SU-DHL-6 (cell line): ENCODE results near the gene WARS2.

ENCODE experiments used
- H2AFZ ChIP-seq: fragments of 200-600 bp; sonication (generic); 2 replicates; pipeline ENCODE4 v1.6.1; 2014; ENCODE audit warnings: low read depth, mild to moderate bottlenecking, moderate library complexity, mixed read lengths, antibody characterized with exemption, low read length; ENCODE audit not compliant: severe bottlenecking
- H3F3A ChIP-seq: fragments of 200-600 bp; shearing (Covaris generic); 2 replicates; pipeline ENCODE4 v1.6.0; 2016; ENCODE audit warnings: antibody characterized with exemption, mild to moderate bottlenecking; ENCODE audit not compliant: insufficient read depth
- H3K27ac ChIP-seq: fragments of 200-600 bp; sonication (generic); 2 replicates; pipeline ENCODE4 v1.5.1; 2016; ENCODE audit warnings: low read depth, mild to moderate bottlenecking, low read length, moderate library complexity, mixed read lengths
- H3K27me3 ChIP-seq: fragments of 200-600 bp; sonication (generic), shearing (Covaris generic); 2 replicates; pipeline ENCODE4 v1.6.0; 2014; ENCODE audit warnings: mild to moderate bottlenecking, low read length
- H3K36me3 ChIP-seq: fragments of 200-600 bp; sonication (generic); 2 replicates; pipeline ENCODE4 v1.6.1; 2014; ENCODE audit warnings: mild to moderate bottlenecking, low read length, mixed read lengths
- H3K4me2 ChIP-seq: fragments of 300-600, 200-600 bp; shearing (Covaris generic), sonication (generic); 2 replicates; pipeline ENCODE4 v1.6.0; 2014; ENCODE audit warnings: low read length, low read depth, mild to moderate bottlenecking; ENCODE audit not compliant: poor library complexity, severe bottlenecking
- H3K4me3 ChIP-seq: fragments of 200-600 bp; sonication (generic); 2 replicates; pipeline ENCODE4 v1.5.1; 2014; ENCODE audit warnings: antibody characterized with exemption, low read length, mild to moderate bottlenecking, mixed read lengths; ENCODE audit not compliant: insufficient read depth, poor library complexity, severe bottlenecking
- H3K79me2 ChIP-seq: fragments of 200-600 bp; sonication (generic); 2 replicates; pipeline ENCODE4 v1.6.1; 2014; ENCODE audit warnings: mild to moderate bottlenecking, low read length, moderate library complexity; ENCODE audit not compliant: insufficient read depth
- H3K9ac ChIP-seq: fragments of 200-600 bp; sonication (generic); 2 replicates; pipeline ENCODE4 v1.7.0; 2014; ENCODE audit warnings: mild to moderate bottlenecking, low read length
- H3K9me2 ChIP-seq: fragments of 200-600 bp; sonication (generic); replicated peaks from 2 replicates; pipeline ENCODE4 v1.6.1; 2014; ENCODE audit warnings: low read length; ENCODE audit not compliant: insufficient read depth
- H3K9me3 ChIP-seq: fragments of 200-600 bp; sonication (generic); 2 replicates; pipeline ENCODE4 v1.6.1; 2014; ENCODE audit warnings: low read length, mixed read lengths; ENCODE audit not compliant: insufficient read depth
- H4K20me1 ChIP-seq: fragments of 200-600 bp; sonication (generic); 2 replicates; pipeline ENCODE4 v1.6.1; 2014; ENCODE audit warnings: low read depth, mild to moderate bottlenecking, antibody characterized with exemption, low read length, moderate library complexity, mixed read lengths
- CTCF ChIP-seq: fragments of 200-600 bp; sonication (generic); IDR thresholded peaks from one replicate; pipeline ENCODE4 v1.5.1; 2017; ENCODE audit warnings: antibody characterized with exemption, mild to moderate bottlenecking, low read length, moderate library complexity; ENCODE audit not compliant: insufficient read depth, poor library complexity, severe bottlenecking
- EZH2phosphoT487 ChIP-seq: fragments of 200-600 bp; sonication (generic), shearing (Covaris generic); conservative IDR thresholded peaks from 2 replicates; pipeline ENCODE4 v1.6.1; 2018; ENCODE audit warnings: mild to moderate bottlenecking, antibody characterized with exemption, low read length, moderate library complexity, mixed read lengths

WARS2 gene

GRCh38 chr1:119004781-119005180 lies 135.7 kb downstream of the WARS2 start:
- Histone ChIP-seq H3K9me2 (no peaks in the 10 kb centered on the region), H3F3A (no peaks in the 10 kb centered on the region), H3K36me3 (no peaks in the 10 kb centered on the region), H3K4me2 (no peak overlapping the region), H3K9me3 (no peaks in the 10 kb centered on the region), H3K4me3 (no peak overlapping the region), H3K79me2 (no peaks in the 10 kb centered on the region), H4K20me1 (no peaks in the 10 kb centered on the region), H3K27ac (no peak overlapping the region), H3K9ac (no peak overlapping the region), H3K27me3 (no peaks in the 10 kb centered on the region), H2AFZ (no peak overlapping the region)
- TF ChIP-seq CTCF = no peak
- no peak for TF ChIP-seq EZH2phosphoT487

GRCh38 chr1:119004129-119004527 lies 136.3 kb downstream of the WARS2 start:
- H3K36me3 ChIP-seq = no peaks in the 10 kb centered on the region
- no peak overlapping the region for H3K4me3 ChIP-seq
- H3K9me3 ChIP-seq = no peaks in the 10 kb centered on the region
- no peak overlapping the region for H2AFZ ChIP-seq
- H3K9ac ChIP-seq = no peak overlapping the region
- H3K79me2 ChIP-seq = no peaks in the 10 kb centered on the region
- no peak overlapping the region for H3K27ac ChIP-seq
- H3F3A ChIP-seq = no peaks in the 10 kb centered on the region
- no peaks in the 10 kb centered on the region for H3K27me3 ChIP-seq
- TF ChIP-seq EZH2phosphoT487 (no peak), CTCF (no peak)
- H3K4me2 ChIP-seq = no peak overlapping the region
- no peaks in the 10 kb centered on the region for H3K9me2 ChIP-seq
- H4K20me1 ChIP-seq = no peaks in the 10 kb centered on the region

GRCh38 chr1:119003413-119004128 lies 136.9 kb downstream of the WARS2 start:
- no peaks in the 10 kb centered on the region for H3K79me2 ChIP-seq
- H3K27ac ChIP-seq = no peak overlapping the region
- no peak overlapping the region for H3K4me2 ChIP-seq
- no peaks in the 10 kb centered on the region for H4K20me1 ChIP-seq
- no peak overlapping the region for H3K9ac ChIP-seq
- no peaks in the 10 kb centered on the region for H3K9me2 ChIP-seq
- TF ChIP-seq CTCF (no peak), EZH2phosphoT487 (no peak)
- no peaks in the 10 kb centered on the region for H3F3A ChIP-seq
- H2AFZ ChIP-seq = no peak overlapping the region
- no peak overlapping the region for H3K4me3 ChIP-seq
- no peaks in the 10 kb centered on the region for H3K9me3 ChIP-seq
- H3K27me3 ChIP-seq = no peaks in the 10 kb centered on the region
- H3K36me3 ChIP-seq = no peaks in the 10 kb centered on the region
